GM13976 (cell line): ENCODE measurements around the gene CYP4F22.

Experiments used
- DNase-seq: peaks from one replicate; pipeline ENCODE4 v3.0.0; 2012; ENCODE audit warnings: low spot score
- in situ Hi-C: fragments of 300-500 bp; cut with MboI; formaldehyde crosslinking; loops from one replicate; pipeline ENCODE4 v1.12.0; 2022; ENCODE audit warnings: low sequenced_read_pairs, mixed read lengths, inconsistent platforms; ENCODE audit not compliant: unreplicated experiment
- TF ChIP-seq, protein P1 (sequence below): IDR thresholded peaks from 2 replicates; pipeline ENCODE4 v1.5.1; 2012; ENCODE audit warnings: borderline replicate concordance, mild to moderate bottlenecking; ENCODE audit not compliant: insufficient read depth; ENCODE audit errors: extremely low read depth, missing control alignments, control extremely low read depth

Gene CYP4F22

DNA sequence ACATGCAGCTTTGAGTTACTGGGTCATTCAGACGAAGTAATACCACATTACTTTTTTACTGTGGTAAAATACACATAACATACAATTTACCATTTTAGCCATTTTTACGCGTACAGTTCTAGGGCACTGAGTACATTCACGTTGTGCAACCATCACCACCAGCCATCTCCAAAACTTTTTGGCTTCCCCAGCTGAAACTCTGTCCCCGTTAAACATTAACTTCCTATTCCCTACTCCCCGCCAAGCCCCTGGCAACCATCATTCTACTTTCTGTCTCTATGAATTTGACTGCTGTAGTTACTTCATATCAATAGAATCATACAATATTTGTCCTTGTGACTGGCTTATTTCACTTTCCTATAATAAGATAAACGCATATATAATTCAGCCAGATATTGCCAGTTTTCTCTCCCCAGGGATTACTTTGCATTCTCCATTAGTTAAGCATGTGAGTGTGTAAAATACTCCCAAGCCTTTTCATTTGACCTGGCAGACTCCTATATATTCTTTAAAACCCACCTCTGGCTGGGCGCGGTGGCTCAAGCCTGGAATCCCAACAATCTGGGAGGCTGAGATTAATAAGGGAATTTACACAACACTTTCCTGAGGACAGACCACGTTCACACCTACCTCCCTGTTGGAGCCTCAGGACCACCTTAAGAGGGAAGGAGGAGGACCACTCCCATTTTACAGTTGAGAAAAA is 10.0 kb upstream of the CYP4F22 start:
- no peak for DNase-seq
- in situ Hi-C loops: no loop called here
- TF ChIP-seq, protein P1, sequence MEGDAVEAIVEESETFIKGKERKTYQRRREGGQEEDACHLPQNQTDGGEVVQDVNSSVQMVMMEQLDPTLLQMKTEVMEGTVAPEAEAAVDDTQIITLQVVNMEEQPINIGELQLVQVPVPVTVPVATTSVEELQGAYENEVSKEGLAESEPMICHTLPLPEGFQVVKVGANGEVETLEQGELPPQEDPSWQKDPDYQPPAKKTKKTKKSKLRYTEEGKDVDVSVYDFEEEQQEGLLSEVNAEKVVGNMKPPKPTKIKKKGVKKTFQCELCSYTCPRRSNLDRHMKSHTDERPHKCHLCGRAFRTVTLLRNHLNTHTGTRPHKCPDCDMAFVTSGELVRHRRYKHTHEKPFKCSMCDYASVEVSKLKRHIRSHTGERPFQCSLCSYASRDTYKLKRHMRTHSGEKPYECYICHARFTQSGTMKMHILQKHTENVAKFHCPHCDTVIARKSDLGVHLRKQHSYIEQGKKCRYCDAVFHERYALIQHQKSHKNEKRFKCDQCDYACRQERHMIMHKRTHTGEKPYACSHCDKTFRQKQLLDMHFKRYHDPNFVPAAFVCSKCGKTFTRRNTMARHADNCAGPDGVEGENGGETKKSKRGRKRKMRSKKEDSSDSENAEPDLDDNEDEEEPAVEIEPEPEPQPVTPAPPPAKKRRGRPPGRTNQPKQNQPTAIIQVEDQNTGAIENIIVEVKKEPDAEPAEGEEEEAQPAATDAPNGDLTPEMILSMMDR: no peak

DNA sequence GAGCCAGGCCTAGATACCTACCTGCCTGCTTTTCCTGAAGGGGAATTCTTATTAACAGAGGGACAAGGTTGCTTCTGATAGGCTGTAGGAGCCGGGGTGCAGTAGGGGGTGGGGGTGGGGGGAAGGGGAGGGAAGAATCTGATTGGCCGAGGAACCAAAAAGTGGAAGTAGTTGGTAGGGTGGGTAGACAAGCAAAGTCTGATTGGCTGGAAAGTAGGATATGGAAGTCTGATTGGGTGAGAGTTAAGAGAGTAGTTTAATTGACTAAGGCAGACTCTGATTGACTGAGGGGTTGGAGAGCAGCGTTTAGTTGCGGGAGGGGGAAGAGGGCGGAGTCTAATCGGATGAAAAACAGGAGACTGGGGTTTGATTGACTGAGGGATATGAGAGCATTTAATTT is 9.4 kb upstream of the CYP4F22 start:
- in situ Hi-C loops: no loop called here
- TF ChIP-seq, protein P1: no peak
- no peak for DNase-seq

DNA sequence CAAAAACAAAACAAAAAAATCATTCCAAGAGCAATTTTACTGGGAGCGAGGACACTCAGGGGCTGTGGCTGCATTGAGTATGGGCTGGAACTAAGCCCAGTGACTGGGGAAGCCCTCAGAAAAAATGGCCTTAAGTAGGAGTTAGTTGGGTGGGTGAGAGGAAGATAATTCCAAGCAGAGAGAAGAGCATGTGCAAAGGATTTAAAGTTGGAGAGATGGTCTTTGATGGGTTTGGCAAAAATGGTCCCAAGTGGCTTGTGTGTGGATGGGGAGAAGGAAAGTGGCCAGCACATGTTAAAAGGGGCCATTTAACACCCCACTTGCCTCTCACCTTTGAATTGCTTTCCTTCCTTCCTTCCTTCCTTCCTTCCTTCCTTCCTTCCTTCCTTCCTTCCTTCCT is 6.7 kb upstream of the CYP4F22 start:
- DNase-seq: no peak
- TF ChIP-seq, protein P1: no peak
- in situ Hi-C loops: no loop called here

DNA sequence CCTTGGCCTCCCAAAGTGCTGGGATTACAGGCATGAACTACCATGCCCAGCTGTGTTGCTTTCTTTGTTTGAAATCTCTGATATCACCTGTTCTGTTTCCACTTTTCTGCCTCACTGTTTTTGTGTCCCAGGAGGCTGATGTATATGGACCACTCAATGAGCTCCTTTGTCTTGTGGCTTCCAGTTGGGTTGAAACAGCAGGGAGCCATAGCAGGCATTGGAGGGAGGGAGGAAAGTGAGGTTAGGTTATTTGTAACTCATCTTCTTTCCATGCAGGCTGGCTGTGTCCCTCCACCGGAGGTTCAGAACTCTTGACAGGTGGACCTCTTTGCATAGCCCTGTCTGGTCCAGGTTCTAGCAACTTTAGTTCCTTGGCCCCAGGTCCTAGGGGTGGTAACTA is 6.1 kb upstream of the CYP4F22 start:
- DNase-seq: no peak
- in situ Hi-C loops: no loop called here
- TF ChIP-seq, protein P1: no peak

DNA sequence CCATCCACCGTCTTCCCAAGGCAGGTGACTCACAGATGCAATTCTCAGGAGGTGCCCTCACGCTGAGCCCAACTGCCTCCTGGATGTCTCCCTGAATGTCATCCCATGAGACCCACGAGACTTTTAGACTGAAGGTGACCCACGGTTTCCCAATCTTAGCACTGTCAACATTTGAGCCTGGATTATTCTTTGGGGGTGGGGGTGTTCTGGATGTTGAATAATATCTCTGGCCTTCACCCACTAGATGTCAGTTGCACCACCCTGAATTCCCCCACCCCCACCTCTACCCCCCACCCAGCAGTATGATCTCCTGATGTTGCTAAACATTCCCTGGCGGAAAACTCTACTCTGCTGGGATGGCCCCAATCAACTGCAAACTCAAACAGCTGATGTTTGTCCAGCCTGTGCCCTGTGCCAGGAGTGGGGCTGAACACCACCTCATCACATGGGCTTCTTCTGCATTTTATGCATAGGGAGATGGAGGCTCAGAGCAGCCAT is 2.2 kb upstream of the CYP4F22 start:
- DNase-seq: no peak
- TF ChIP-seq, protein P1: no peak
- in situ Hi-C loops: no loop called here

DNA sequence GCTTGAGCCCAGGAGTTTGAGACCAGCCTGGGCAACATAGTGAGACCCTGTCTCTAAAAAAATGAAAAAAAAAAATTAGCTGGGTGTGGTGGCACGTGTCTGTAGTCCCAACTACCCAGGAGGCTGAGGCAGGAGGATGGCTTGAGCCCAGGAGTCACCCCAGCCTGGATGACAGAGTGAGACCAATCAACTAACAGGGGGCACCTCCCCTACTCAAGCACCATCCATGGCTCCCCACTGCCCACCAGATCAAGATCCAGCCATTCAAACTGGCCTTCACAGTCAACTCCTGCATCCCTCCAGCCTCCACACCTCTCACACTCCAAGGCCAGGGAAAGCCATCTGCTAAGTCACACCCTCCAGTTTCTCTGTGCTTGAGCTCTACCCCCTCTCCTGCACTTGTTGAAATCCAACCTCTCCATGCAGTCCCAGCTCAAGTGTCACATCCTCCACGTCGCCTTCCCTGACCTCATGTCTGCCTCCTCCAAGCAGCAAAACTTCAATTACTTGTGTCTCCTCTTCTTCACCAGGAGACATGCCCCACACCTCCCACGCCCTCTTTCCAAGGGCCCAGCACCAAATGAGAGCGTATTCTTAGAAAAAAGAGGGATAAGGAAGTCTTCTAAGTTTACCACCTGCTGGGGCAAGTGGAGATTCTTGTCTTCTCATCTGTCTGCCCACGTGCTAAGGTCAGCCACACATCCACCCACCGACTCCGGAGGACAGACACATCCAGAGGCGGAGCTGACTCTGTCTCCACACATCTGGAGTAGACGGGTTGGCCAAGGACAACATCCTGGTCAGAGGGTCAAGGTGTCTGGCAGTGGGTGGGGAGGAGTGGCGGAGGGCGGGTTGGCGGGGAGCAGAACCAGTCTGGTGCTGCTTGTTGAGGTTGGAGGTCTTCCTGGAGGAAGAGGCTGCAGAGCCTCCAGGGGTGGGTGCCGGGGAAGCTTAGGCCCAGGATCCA is 974 bp upstream of the CYP4F22 start:
- in situ Hi-C loops: no loop called here
- TF ChIP-seq, protein P1: no peak
- DNase-seq: no peak
